ENCODE results near the gene ITGA3.

- TF ChIP-seq POLR2AphosphoS5 (IDR thresholded peaks at IDR 0.05) (no peak), POLR2A (IDR thresholded peaks at IDR 0.05) (no peak), CTCF (IDR thresholded peaks at IDR 0.05 in 8 of 11, conservative IDR thresholded peaks at IDR 0.05 in 3 of 11) (no peak)
These were observed 64.8 kb downstream of the ITGA3 start for GRCh38 chr17:50120475-50121253.

Measured in spleen (tissue), 7 donors.